ENCODE results near the gene ABCG4.

DNA sequence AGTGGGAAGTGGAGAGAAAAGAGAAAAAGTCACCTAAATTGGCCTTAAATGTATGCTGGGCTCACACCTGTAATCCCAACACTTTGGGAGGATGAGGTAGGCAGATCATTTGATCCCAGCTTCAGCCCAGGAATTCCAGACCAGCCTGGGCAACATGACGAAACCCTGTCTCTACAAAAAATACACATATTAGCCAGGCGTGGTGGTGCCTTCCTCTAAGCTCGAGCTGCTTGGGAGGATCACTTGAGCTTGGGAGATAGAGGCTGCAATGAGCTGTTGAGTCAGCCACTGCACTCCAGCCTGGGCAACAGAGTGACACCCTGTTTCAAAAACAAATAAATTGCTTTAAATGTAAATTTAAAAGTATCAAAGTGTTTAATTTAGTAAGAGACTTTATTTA lies 61.2 kb downstream of the ABCG4 start:
- TF ChIP-seq, protein P1, sequence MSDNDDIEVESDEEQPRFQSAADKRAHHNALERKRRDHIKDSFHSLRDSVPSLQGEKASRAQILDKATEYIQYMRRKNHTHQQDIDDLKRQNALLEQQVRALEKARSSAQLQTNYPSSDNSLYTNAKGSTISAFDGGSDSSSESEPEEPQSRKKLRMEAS (IDR thresholded peaks at IDR 0.05): no peak
- TF ChIP-seq EP300 (IDR thresholded peaks at IDR 0.05; ENCODE audit: borderline replicate concordance) (no peak), ZBTB7A (IDR thresholded peaks at IDR 0.05; ENCODE audit: low read depth) (no peak), TEAD4 (IDR thresholded peaks at IDR 0.05) (no peak), TAF1 (IDR thresholded peaks at IDR 0.05; ENCODE audit: low read depth) (no peak)
